Panc1 (cell line): ENCODE data around the gene RAI14.

ENCODE experiments used
- CTCF ChIP-seq: fragments of 450-650 bp; IDR thresholded peaks from 2 replicates; pipeline ENCODE4 v1.5.1; 2017; ENCODE audit warnings: mild to moderate bottlenecking
- POLR2AphosphoS5 ChIP-seq: IDR thresholded peaks from 2 replicates; pipeline ENCODE4 v1.6.1; 2012; ENCODE audit warnings: mild to moderate bottlenecking, low read depth, low read length, moderate library complexity
- SIN3A ChIP-seq: IDR thresholded peaks from 2 replicates; pipeline ENCODE4 v1.6.1; 2012; ENCODE audit warnings: low read depth, mild to moderate bottlenecking, low read length, moderate library complexity, borderline replicate concordance; ENCODE audit not compliant: insufficient read depth
- TCF7L2 ChIP-seq: IDR thresholded peaks from 2 replicates; pipeline ENCODE4 v1.6.1; 2011; ENCODE audit warnings: mild to moderate bottlenecking, low read depth, low read length, inconsistent platforms
- TF ChIP-seq, protein P1 (sequence below), 2 experiments: IDR thresholded peaks; 2 replicates each; pipeline ENCODE4 v1.6.1; 2011 to 2012; ENCODE audit warnings: low read depth in 2 of 2, control low read depth in 1 of 2, low read length in 1 of 2, mild to moderate bottlenecking in 1 of 2, moderate library complexity in 1 of 2; ENCODE audit not compliant: insufficient read depth in 1 of 2

GRCh38 chr5:34870382-34870781, 214.3 kb downstream of the RAI14 start:
- TF ChIP-seq POLR2AphosphoS5 (no peak), SIN3A (no peak), CTCF (no peak), TCF7L2 (no peak)
- TF ChIP-seq, protein P1, sequence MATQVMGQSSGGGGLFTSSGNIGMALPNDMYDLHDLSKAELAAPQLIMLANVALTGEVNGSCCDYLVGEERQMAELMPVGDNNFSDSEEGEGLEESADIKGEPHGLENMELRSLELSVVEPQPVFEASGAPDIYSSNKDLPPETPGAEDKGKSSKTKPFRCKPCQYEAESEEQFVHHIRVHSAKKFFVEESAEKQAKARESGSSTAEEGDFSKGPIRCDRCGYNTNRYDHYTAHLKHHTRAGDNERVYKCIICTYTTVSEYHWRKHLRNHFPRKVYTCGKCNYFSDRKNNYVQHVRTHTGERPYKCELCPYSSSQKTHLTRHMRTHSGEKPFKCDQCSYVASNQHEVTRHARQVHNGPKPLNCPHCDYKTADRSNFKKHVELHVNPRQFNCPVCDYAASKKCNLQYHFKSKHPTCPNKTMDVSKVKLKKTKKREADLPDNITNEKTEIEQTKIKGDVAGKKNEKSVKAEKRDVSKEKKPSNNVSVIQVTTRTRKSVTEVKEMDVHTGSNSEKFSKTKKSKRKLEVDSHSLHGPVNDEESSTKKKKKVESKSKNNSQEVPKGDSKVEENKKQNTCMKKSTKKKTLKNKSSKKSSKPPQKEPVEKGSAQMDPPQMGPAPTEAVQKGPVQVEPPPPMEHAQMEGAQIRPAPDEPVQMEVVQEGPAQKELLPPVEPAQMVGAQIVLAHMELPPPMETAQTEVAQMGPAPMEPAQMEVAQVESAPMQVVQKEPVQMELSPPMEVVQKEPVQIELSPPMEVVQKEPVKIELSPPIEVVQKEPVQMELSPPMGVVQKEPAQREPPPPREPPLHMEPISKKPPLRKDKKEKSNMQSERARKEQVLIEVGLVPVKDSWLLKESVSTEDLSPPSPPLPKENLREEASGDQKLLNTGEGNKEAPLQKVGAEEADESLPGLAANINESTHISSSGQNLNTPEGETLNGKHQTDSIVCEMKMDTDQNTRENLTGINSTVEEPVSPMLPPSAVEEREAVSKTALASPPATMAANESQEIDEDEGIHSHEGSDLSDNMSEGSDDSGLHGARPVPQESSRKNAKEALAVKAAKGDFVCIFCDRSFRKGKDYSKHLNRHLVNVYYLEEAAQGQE (IDR thresholded peaks at IDR 0.05; ENCODE audit: insufficient read depth in 1 of 2, low read depth in 2 of 2, low read length in 1 of 2), result no peak
